Upper lobe of left lung (tissue), 4 donors: ENCODE measurements around the gene GTPBP6.

Experiments
- EP300 ChIP-seq, 4 donors: sonication (generic); formaldehyde crosslinking; IDR thresholded peaks; one replicate each; pipeline ENCODE4 v1.5.1; 2017; ENCODE audit warnings: antibody characterized with exemption in 4 of 4, control low read depth in 2 of 4
- POLR2A ChIP-seq, 4 donors: fragments of 450-650 bp; IDR thresholded peaks; one replicate each; pipeline ENCODE4 v1.5.1; 2016 to 2017; ENCODE audit warnings: antibody characterized with exemption in 4 of 4, mild to moderate bottlenecking in 2 of 4
- POLR2AphosphoS5 ChIP-seq, 2 donors: sonication (generic); formaldehyde crosslinking; IDR thresholded peaks; one replicate each; pipeline ENCODE4 v1.5.1; 2017; ENCODE audit warnings: antibody characterized with exemption in 2 of 2
- TF ChIP-seq, protein P1 (sequence below), 6 experiments: fragments of 450-650 bp in 4 of 6; fragments of 200-600 bp in 2 of 6; sonication (generic) in 2 of 6; IDR thresholded peaks; one replicate each; pipeline ENCODE4 v1.5.1; 2016 to 2019; ENCODE audit warnings: antibody characterized with exemption in 6 of 6

DNA sequence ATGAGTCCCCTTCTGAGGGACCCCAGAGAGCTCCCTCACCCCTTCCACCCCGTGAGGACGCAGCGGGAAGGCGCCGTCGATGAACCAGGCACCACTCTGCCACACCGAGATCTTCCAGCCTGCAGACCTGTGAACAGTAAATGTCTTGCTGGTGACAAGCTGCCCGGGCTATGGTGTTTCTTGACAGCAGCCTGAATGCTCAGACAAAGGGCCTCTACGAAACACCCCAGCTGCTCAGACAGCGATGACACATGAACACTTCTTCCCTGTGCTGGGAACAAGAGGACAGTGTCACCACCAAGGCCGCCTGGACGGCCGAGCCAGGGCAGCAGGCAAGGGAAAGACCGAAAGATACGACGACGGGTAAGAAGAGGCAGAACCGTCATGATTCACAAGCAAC, 30.6 kb upstream of the GTPBP6 start:
- TF ChIP-seq EP300 (IDR thresholded peaks at IDR 0.05) (no peak), POLR2A (IDR thresholded peaks at IDR 0.05) (no peak), POLR2AphosphoS5 (IDR thresholded peaks at IDR 0.05) (no peak)
- TF ChIP-seq, protein P1, sequence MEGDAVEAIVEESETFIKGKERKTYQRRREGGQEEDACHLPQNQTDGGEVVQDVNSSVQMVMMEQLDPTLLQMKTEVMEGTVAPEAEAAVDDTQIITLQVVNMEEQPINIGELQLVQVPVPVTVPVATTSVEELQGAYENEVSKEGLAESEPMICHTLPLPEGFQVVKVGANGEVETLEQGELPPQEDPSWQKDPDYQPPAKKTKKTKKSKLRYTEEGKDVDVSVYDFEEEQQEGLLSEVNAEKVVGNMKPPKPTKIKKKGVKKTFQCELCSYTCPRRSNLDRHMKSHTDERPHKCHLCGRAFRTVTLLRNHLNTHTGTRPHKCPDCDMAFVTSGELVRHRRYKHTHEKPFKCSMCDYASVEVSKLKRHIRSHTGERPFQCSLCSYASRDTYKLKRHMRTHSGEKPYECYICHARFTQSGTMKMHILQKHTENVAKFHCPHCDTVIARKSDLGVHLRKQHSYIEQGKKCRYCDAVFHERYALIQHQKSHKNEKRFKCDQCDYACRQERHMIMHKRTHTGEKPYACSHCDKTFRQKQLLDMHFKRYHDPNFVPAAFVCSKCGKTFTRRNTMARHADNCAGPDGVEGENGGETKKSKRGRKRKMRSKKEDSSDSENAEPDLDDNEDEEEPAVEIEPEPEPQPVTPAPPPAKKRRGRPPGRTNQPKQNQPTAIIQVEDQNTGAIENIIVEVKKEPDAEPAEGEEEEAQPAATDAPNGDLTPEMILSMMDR (IDR thresholded peaks at IDR 0.05): no peak
